ENCODE measurements around the gene TDRD6.
"Not testable (repeated sequence)": the region's sequence is repeated elsewhere in the genome, so short reads cannot be mapped to it uniquely, and the experiment has no call there.

The TDRD6 gene

GRCh38 chr6:46687619-46688097 is at the start of gene TDRD6:
TSS of gene TDRD6 (plus strand) at chr6:46687885. CDS start at chr6:46688129, 244 bp downstream.
- no peak for DNase-seq
- Mint-ChIP-seq H3K4me1 (no peaks in the 10 kb centered on the region), H3K27me3 (peaks cover 4 to 5% of the 10 kb centered on the region in 2 donors), H3K27ac (no peak within 1 kb of the TSS), H3K4me3 (no peak within 1 kb of the TSS), H3K36me3 (no peaks in the 10 kb centered on the region), H3K9me3 (no peaks in the 10 kb centered on the region)
- no peak for ATAC-seq (replicated peaks)

- Mint-ChIP-seq H3K4me3 (no peak overlapping the region), H3K27me3 (peaks cover 19 to 22% of the 10 kb centered on the region in 2 donors), H3K4me1 (peaks cover 0 to 2% of the 10 kb centered on the region in 2 donors), H3K36me3 (no peaks in the 10 kb centered on the region), H3K27ac (no peak overlapping the region), H3K9me3 (no peaks in the 10 kb centered on the region)
- ATAC-seq (replicated peaks): no peak
- no peak for DNase-seq
Observed at GRCh38 chr6:46637933-46638332, 49.8 kb upstream of the TDRD6 start.

GRCh38 chr6:46638650-46639049 is 49.0 kb upstream of the TDRD6 start:
- no peak for DNase-seq
- no peaks in the 10 kb centered on the region for H3K9me3 Mint-ChIP-seq
- H3K27me3 Mint-ChIP-seq: peaks cover 21 to 24% of the 10 kb centered on the region in 2 donors
- peaks cover 0 to 2% of the 10 kb centered on the region in 2 donors for H3K4me1 Mint-ChIP-seq
- no peak overlapping the region for H3K4me3 Mint-ChIP-seq
- no peaks in the 10 kb centered on the region for H3K36me3 Mint-ChIP-seq
- H3K27ac Mint-ChIP-seq: no peak overlapping the region
- no peak for ATAC-seq (replicated peaks)

- H3K9me3 Mint-ChIP-seq: peaks cover 2 to 4% of the 10 kb centered on the region in 2 donors
- H3K27me3 Mint-ChIP-seq: peaks cover 15 to 26% of the 10 kb centered on the region in 2 donors
- no peak overlapping the region for H3K27ac Mint-ChIP-seq
- H3K4me1 Mint-ChIP-seq: no peaks in the 10 kb centered on the region
- H3K4me3 Mint-ChIP-seq: no peak overlapping the region
- no peak for DNase-seq
- H3K36me3 Mint-ChIP-seq: no peaks in the 10 kb centered on the region
- peak; percentile 34 to 39 for ATAC-seq (replicated peaks)
Observed at GRCh38 chr6:46642928-46643751, 44.5 kb upstream of the TDRD6 start.

GRCh38 chr6:46645265-46645664 is 42.4 kb upstream of the TDRD6 start:
- DNase-seq (no peak), ATAC-seq (replicated peaks) (no peak)
- Mint-ChIP-seq H3K4me3 (no peak overlapping the region), H3K36me3 (no peaks in the 10 kb centered on the region), H3K27me3 (peaks cover 18 to 19% of the 10 kb centered on the region in 2 donors), H3K4me1 (peaks cover 0 to 2% of the 10 kb centered on the region in 2 donors), H3K27ac (no peak overlapping the region), H3K9me3 (peaks cover 2 to 4% of the 10 kb centered on the region in 2 donors)

- H3K4me1 Mint-ChIP-seq: peaks cover 8 to 12% of the 10 kb centered on the region in 2 donors
- not testable (repeated sequence) for H3K27ac Mint-ChIP-seq; H3K36me3 Mint-ChIP-seq; H3K4me3 Mint-ChIP-seq; ATAC-seq (replicated peaks); DNase-seq; H3K9me3 Mint-ChIP-seq
- H3K27me3 Mint-ChIP-seq: peaks cover 22 to 29% of the 10 kb centered on the region in 2 donors
Observed at GRCh38 chr6:46648108-46648507, 39.6 kb upstream of the TDRD6 start.

- no peaks in the 10 kb centered on the region for H3K36me3 Mint-ChIP-seq
- H3K4me1 Mint-ChIP-seq: peaks cover 11 to 17% of the 10 kb centered on the region in 2 donors
- peaks cover 2 to 4% of the 10 kb centered on the region in 2 donors for H3K9me3 Mint-ChIP-seq
- DNase-seq: no peak
- H3K27me3 Mint-ChIP-seq: peaks cover 29 to 37% of the 10 kb centered on the region in 2 donors
- no peak for ATAC-seq (replicated peaks)
- no peak overlapping the region for H3K4me3 Mint-ChIP-seq
- no peak overlapping the region for H3K27ac Mint-ChIP-seq
Observed at GRCh38 chr6:46648869-46649492, 38.7 kb upstream of the TDRD6 start.

GRCh38 chr6:46651006-46651405 is 36.7 kb upstream of the TDRD6 start:
- DNase-seq (no peak), ATAC-seq (replicated peaks) (no peak)
- no peak overlapping the region for H3K27ac Mint-ChIP-seq
- peaks cover 33 to 42% of the 10 kb centered on the region in 2 donors for H3K27me3 Mint-ChIP-seq
- no peaks in the 10 kb centered on the region for H3K9me3 Mint-ChIP-seq
- H3K4me3 Mint-ChIP-seq: no peak overlapping the region
- no peaks in the 10 kb centered on the region for H3K36me3 Mint-ChIP-seq
- peaks cover 11 to 17% of the 10 kb centered on the region in 2 donors for H3K4me1 Mint-ChIP-seq

- no peak for ATAC-seq (replicated peaks)
- H3K27ac Mint-ChIP-seq: no peak overlapping the region
- H3K4me3 Mint-ChIP-seq: no peak overlapping the region
- DNase-seq: no peak
- no peaks in the 10 kb centered on the region for H3K36me3 Mint-ChIP-seq
- H3K9me3 Mint-ChIP-seq: no peaks in the 10 kb centered on the region
- H3K4me1 Mint-ChIP-seq: peaks cover 11 to 17% of the 10 kb centered on the region in 2 donors
- peaks cover 33 to 40% of the 10 kb centered on the region in 2 donors for H3K27me3 Mint-ChIP-seq
Observed at GRCh38 chr6:46651816-46652215, 35.9 kb upstream of the TDRD6 start.

- ATAC-seq (replicated peaks): no peak
- peaks cover 11 to 17% of the 10 kb centered on the region in 2 donors for H3K4me1 Mint-ChIP-seq
Observed at GRCh38 chr6:46652232-46652602, 35.5 kb upstream of the TDRD6 start.

GRCh38 chr6:46652603-46653438 is 34.9 kb upstream of the TDRD6 start, which contains the start of the genes CYP39A1 and SLC25A27:
TSS of gene CYP39A1 (minus strand) at chr6:46652818. CDS start at chr6:46652582, 236 bp downstream.
TSS of gene SLC25A27 (plus strand) at chr6:46652975. CDS start at chr6:46653193, 218 bp downstream.
- Mint-ChIP-seq H3K4me1 (peaks cover 11 to 17% of the 10 kb centered on the region in 2 donors), H3K4me3 (peak within 1 kb of the TSS; percentile 82 to 91), H3K36me3 (no peaks in the 10 kb centered on the region), H3K27me3 (peaks cover 33 to 36% of the 10 kb centered on the region in 2 donors), H3K27ac (peak within 1 kb of the TSS; percentile 2), H3K9me3 (no peaks in the 10 kb centered on the region)
- DNase-seq (peak; percentile 78), ATAC-seq (replicated peaks) (peak; percentile 100)

More at GRCh38 chr6:46652232-46652602, 35.5 kb upstream of the TDRD6 start:
- H3K9me3 Mint-ChIP-seq: no peaks in the 10 kb centered on the region
- peaks cover 33 to 36% of the 10 kb centered on the region in 2 donors for H3K27me3 Mint-ChIP-seq
- peak overlapping the region; percentile 82 to 91 for H3K4me3 Mint-ChIP-seq
- no peak for DNase-seq
- no peaks in the 10 kb centered on the region for H3K36me3 Mint-ChIP-seq
- H3K27ac Mint-ChIP-seq: no peak overlapping the region

GRCh38 chr6:46653439-46654195 is 34.1 kb upstream of the TDRD6 start:
- H3K27me3 Mint-ChIP-seq: peaks cover 29 to 36% of the 10 kb centered on the region in 2 donors
- no peaks in the 10 kb centered on the region for H3K36me3 Mint-ChIP-seq
- H3K4me1 Mint-ChIP-seq: peaks cover 11 to 17% of the 10 kb centered on the region in 2 donors
- H3K9me3 Mint-ChIP-seq: no peaks in the 10 kb centered on the region
- no peak for DNase-seq
- no peak for ATAC-seq (replicated peaks)
- no peak overlapping the region for H3K27ac Mint-ChIP-seq
- H3K4me3 Mint-ChIP-seq: peak overlapping the region; percentile 82 to 91

GRCh38 chr6:46655803-46656202 is 31.9 kb upstream of the TDRD6 start:
- Mint-ChIP-seq H3K4me1 (peaks cover 10 to 17% of the 10 kb centered on the region in 2 donors), H3K4me3 (no peak overlapping the region), H3K36me3 (no peaks in the 10 kb centered on the region), H3K27me3 (peaks cover 24 to 26% of the 10 kb centered on the region in 2 donors), H3K9me3 (no peaks in the 10 kb centered on the region), H3K27ac (no peak overlapping the region)
- DNase-seq (no peak), ATAC-seq (replicated peaks) (no peak)
